ENCODE results near the gene CPTP. TPM values are rescaled to one million over a fixed set of nuclear protein-coding genes. Genes with fewer than 3 reads are reported as not detected.
A peak's percentile ranks its signal among the peaks of the same experiment; 100 is the strongest.

Gene CPTP
- total RNA-seq, 1 experiment from 2014 or later = 16.8 TPM

DNA sequence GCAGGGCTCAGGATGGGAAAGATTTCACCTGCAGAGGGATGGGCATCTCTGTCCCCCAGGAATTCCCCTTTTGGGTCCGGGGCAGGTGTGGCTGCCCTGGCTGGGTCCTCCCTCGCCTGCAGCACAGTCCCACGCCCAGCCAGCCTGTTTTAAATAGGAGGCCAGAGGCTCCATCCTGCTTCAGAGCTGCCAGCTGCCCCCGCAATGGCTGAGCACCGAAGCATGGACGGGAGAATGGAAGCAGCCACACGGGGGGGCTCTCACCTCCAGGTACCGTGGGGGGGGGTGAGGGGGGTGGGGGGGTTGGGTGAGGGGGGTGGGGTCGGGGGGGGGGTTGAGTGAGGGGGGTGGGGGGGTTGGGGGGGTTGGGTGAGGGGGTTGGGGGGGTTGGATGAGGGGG, 40.8 kb upstream of the CPTP start:
- H3K36me3 ChIP-seq (ENCODE audit: control insufficient read depth, insufficient read depth, low read length) = no peaks in the 10 kb centered on the region
- H3K4me3 ChIP-seq (ENCODE audit: low read depth, low read length) = no peak overlapping the region
- H3K4me1 ChIP-seq = no peaks in the 10 kb centered on the region
- CTCF ChIA-PET = no interaction called here
- Mint-ChIP-seq H3K9me3 (ENCODE audit: unreplicated experiment) (no peaks in the 10 kb centered on the region), H3K36me3 (ENCODE audit: insufficient read depth, unreplicated experiment) (no peaks in the 10 kb centered on the region), H3K4me3 (ENCODE audit: unreplicated experiment) (no peak overlapping the region), H3K4me1 (ENCODE audit: low read depth, unreplicated experiment) (no peaks in the 10 kb centered on the region), H3K27me3 (ENCODE audit: insufficient read depth, unreplicated experiment) (no peaks in the 10 kb centered on the region), H3K27ac (ENCODE audit: unreplicated experiment) (no peak overlapping the region)
- intact Hi-C loops (cut with micrococcal nuclease; ENCODE audit: unreplicated experiment) = no loop called here
- H3K27me3 ChIP-seq (replicated peaks; ENCODE audit: control insufficient read depth, insufficient read depth, low read length) = no peaks in the 10 kb centered on the region
- no peak for DNase-seq
- no TSS peak for BruUV-seq (replicated peaks)
- TF ChIP-seq, protein P1, sequence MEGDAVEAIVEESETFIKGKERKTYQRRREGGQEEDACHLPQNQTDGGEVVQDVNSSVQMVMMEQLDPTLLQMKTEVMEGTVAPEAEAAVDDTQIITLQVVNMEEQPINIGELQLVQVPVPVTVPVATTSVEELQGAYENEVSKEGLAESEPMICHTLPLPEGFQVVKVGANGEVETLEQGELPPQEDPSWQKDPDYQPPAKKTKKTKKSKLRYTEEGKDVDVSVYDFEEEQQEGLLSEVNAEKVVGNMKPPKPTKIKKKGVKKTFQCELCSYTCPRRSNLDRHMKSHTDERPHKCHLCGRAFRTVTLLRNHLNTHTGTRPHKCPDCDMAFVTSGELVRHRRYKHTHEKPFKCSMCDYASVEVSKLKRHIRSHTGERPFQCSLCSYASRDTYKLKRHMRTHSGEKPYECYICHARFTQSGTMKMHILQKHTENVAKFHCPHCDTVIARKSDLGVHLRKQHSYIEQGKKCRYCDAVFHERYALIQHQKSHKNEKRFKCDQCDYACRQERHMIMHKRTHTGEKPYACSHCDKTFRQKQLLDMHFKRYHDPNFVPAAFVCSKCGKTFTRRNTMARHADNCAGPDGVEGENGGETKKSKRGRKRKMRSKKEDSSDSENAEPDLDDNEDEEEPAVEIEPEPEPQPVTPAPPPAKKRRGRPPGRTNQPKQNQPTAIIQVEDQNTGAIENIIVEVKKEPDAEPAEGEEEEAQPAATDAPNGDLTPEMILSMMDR (IDR thresholded peaks at IDR 0.05; ENCODE audit: insufficient read depth in 1 of 2, low read depth in 1 of 2, low read length in 1 of 2, severe bottlenecking in 1 of 2, unreplicated experiment in 1 of 2) = no peak
- no peaks in the 10 kb centered on the region for H3K9me3 ChIP-seq
- POLR2A ChIA-PET = no interaction called here

DNA sequence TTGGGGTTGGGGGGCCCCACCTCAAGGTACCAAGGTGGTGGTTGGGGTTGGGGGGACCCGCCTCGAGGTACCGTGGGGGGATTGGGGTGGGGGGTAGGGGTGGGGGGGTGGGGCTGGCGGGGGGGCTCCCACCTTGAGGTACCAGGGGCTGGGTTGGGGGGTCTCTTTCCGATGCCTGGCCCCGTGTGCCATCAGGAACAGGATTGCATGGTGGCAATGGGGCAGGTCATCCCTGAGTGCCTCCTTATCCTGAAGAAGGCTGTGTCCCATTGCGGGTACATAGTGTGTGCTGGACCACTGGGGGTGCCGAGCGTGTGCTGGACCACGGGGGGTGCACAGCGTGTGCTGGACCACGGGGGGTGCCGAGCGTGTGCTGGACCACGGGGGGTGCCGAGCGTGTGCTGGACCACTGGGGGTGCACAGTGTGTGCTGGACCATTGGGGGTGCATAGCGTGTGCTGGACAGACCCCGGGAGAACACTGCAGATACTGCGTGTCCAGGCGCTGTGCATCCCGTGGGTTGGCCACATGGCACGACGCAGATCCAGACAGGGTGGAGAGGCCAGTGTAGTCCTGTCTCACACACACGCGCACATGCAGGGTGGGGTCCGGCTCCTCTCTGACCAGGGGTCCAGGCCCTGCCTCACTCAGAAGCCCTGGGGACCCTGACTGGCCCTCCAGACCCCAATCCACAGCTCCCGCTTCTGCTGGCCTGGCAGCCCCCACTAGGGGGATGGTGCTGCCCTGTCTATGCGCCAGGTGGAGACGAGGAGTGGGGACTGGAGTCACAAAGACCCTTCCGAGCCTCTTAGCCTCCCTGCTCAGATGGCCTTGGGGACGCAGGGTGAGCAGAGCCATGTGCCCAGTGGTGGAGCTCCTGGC, 40.1 kb upstream of the CPTP start:
- no TSS peak for BruUV-seq (replicated peaks)
- H3K27me3 ChIP-seq (replicated peaks; ENCODE audit: control insufficient read depth, insufficient read depth, low read length) = no peaks in the 10 kb centered on the region
- no peaks in the 10 kb centered on the region for H3K36me3 Mint-ChIP-seq (ENCODE audit: insufficient read depth, unreplicated experiment)
- H3K9me3 Mint-ChIP-seq (ENCODE audit: unreplicated experiment) = no peaks in the 10 kb centered on the region
- H3K27me3 Mint-ChIP-seq (ENCODE audit: insufficient read depth, unreplicated experiment) = no peaks in the 10 kb centered on the region
- TF ChIP-seq, protein P1 (IDR thresholded peaks at IDR 0.05; ENCODE audit: insufficient read depth in 1 of 2, low read depth in 1 of 2, low read length in 1 of 2, severe bottlenecking in 1 of 2, unreplicated experiment in 1 of 2) = peak in 1 of 2 experiments; percentile 6
- no peak overlapping the region for H3K4me3 ChIP-seq (ENCODE audit: low read depth, low read length)
- no peak overlapping the region for H3K27ac Mint-ChIP-seq (ENCODE audit: unreplicated experiment)
- no peaks in the 10 kb centered on the region for H3K9me3 ChIP-seq
- intact Hi-C loops (cut with micrococcal nuclease; ENCODE audit: unreplicated experiment) = no loop called here
- H3K36me3 ChIP-seq (ENCODE audit: control insufficient read depth, insufficient read depth, low read length) = no peaks in the 10 kb centered on the region
- no peaks in the 10 kb centered on the region for H3K4me1 Mint-ChIP-seq (ENCODE audit: low read depth, unreplicated experiment)
- ChIA-PET CTCF (no interaction called here), POLR2A (no interaction called here)
- H3K4me1 ChIP-seq = no peaks in the 10 kb centered on the region
- no peak overlapping the region for H3K4me3 Mint-ChIP-seq (ENCODE audit: unreplicated experiment)
- no peak for DNase-seq

DNA sequence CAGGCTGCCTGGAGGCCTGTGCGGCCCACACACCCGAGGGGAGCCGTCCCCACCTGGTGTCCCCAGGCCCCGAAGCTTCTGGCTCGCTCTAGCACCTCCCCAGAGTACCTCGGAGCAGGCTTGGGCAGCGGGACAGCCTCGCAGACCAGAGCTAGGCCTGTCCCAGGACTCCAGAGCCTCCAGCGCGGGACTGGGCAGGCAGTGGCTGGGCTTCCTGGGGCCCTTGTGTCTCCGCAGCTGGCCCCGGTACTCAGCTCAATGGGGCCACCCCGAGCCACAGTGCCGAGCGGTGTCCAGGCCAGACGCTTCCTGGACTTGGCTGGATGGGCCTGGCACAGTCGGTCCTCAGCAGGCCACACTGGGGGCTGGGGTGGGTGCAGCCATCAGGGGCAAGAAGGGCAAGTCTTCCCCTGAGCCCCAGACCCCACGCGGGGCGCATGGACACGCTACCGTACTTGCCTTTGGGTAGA, 39.5 kb upstream of the CPTP start:
- intact Hi-C loops (cut with micrococcal nuclease; ENCODE audit: unreplicated experiment) = no loop called here
- H3K27ac Mint-ChIP-seq (ENCODE audit: unreplicated experiment) = no peak overlapping the region
- Histone ChIP-seq H3K4me3 (ENCODE audit: low read depth, low read length) (no peak overlapping the region), H3K4me1 (no peaks in the 10 kb centered on the region), H3K9me3 (no peaks in the 10 kb centered on the region), H3K27me3 (replicated peaks; ENCODE audit: control insufficient read depth, insufficient read depth, low read length) (no peaks in the 10 kb centered on the region), H3K36me3 (ENCODE audit: control insufficient read depth, insufficient read depth, low read length) (no peaks in the 10 kb centered on the region)
- CTCF ChIA-PET = no interaction called here
- POLR2A ChIA-PET = no interaction called here
- no peak overlapping the region for H3K4me3 Mint-ChIP-seq (ENCODE audit: unreplicated experiment)
- H3K9me3 Mint-ChIP-seq (ENCODE audit: unreplicated experiment) = peaks cover 5% of the 10 kb centered on the region
- DNase-seq = no peak
- peaks cover 4% of the 10 kb centered on the region for H3K36me3 Mint-ChIP-seq (ENCODE audit: insufficient read depth, unreplicated experiment)
- H3K27me3 Mint-ChIP-seq (ENCODE audit: insufficient read depth, unreplicated experiment) = peaks cover 2% of the 10 kb centered on the region
- BruUV-seq (replicated peaks) = no TSS peak
- H3K4me1 Mint-ChIP-seq (ENCODE audit: low read depth, unreplicated experiment) = no peaks in the 10 kb centered on the region
- TF ChIP-seq, protein P1 (IDR thresholded peaks at IDR 0.05; ENCODE audit: insufficient read depth in 1 of 2, low read depth in 1 of 2, low read length in 1 of 2, severe bottlenecking in 1 of 2, unreplicated experiment in 1 of 2) = no peak
